ENCODE measurements around the gene PRKCB. TPM values are rescaled to one million over a fixed set of nuclear protein-coding genes. Genes with fewer than 3 reads are reported as not detected.

The PRKCB gene
- total and polyA plus RNA-seq, 9 donors: 0.38 to 5.0 (median 1.2) TPM

GRCh38 chr16:23857256-23857880 lies 21.6 kb downstream of the PRKCB start:
- H3K4me1 ChIP-seq (ENCODE audit: insufficient read depth): no peaks in the 10 kb centered on the region
- no peaks in the 10 kb centered on the region for H3K36me3 ChIP-seq
- no peaks in the 10 kb centered on the region for H3K27me3 ChIP-seq
- TF ChIP-seq POLR2A (IDR thresholded peaks at IDR 0.05) (no peak), EP300 (IDR thresholded peaks at IDR 0.05) (no peak), CTCF (IDR thresholded peaks at IDR 0.05) (no peak)
- 20 to 29% (median 24%) methylated on average over 11 of the region's 11 CpGs for WGBS, 3 donors
- no peak for DNase-seq
- no peak overlapping the region for H3K27ac ChIP-seq
- no peaks in the 10 kb centered on the region for H3K9me3 ChIP-seq
- no peak overlapping the region for H3K4me3 ChIP-seq
- intact Hi-C loops (cut with DNase I): no loop called here

- 67 to 77% (median 67%) methylated on average over 1 of the region's 1 CpG for WGBS, 3 donors
- Histone ChIP-seq H3K27me3 (no peaks in the 10 kb centered on the region), H3K27ac (no peak overlapping the region), H3K36me3 (no peaks in the 10 kb centered on the region), H3K9me3 (no peaks in the 10 kb centered on the region), H3K4me3 (no peak overlapping the region), H3K4me1 (ENCODE audit: insufficient read depth) (no peaks in the 10 kb centered on the region)
- no peak for DNase-seq
- intact Hi-C loops (cut with DNase I): no loop called here
- TF ChIP-seq EP300 (IDR thresholded peaks at IDR 0.05) (no peak), CTCF (IDR thresholded peaks at IDR 0.05) (no peak), POLR2A (IDR thresholded peaks at IDR 0.05) (no peak)
These were observed 22.1 kb downstream of the PRKCB start for GRCh38 chr16:23857881-23858269.

GRCh38 chr16:23858542-23858941 lies 22.8 kb downstream of the PRKCB start:
- Histone ChIP-seq H3K4me3 (no peak overlapping the region), H3K36me3 (no peaks in the 10 kb centered on the region), H3K9me3 (no peaks in the 10 kb centered on the region), H3K4me1 (ENCODE audit: insufficient read depth) (no peaks in the 10 kb centered on the region), H3K27me3 (no peaks in the 10 kb centered on the region), H3K27ac (no peak overlapping the region)
- no peak for DNase-seq
- intact Hi-C loops (cut with DNase I): no loop called here
- WGBS, 3 donors: 13 to 48% (median 23%) methylated on average over 1 of the region's 1 CpG
- TF ChIP-seq POLR2A (IDR thresholded peaks at IDR 0.05) (no peak), CTCF (IDR thresholded peaks at IDR 0.05) (no peak), EP300 (IDR thresholded peaks at IDR 0.05) (no peak)

- no peaks in the 10 kb centered on the region for H3K4me1 ChIP-seq (ENCODE audit: insufficient read depth)
- intact Hi-C loops (cut with DNase I): no loop called here
- 80 to 84% (median 84%) methylated on average over 2 of the region's 2 CpGs for WGBS, 3 donors
- H3K27me3 ChIP-seq: no peaks in the 10 kb centered on the region
- H3K27ac ChIP-seq: no peak overlapping the region
- H3K36me3 ChIP-seq: no peaks in the 10 kb centered on the region
- H3K4me3 ChIP-seq: no peak overlapping the region
- no peaks in the 10 kb centered on the region for H3K9me3 ChIP-seq
- no peak for DNase-seq
- TF ChIP-seq CTCF (IDR thresholded peaks at IDR 0.05) (no peak), EP300 (IDR thresholded peaks at IDR 0.05) (no peak), POLR2A (IDR thresholded peaks at IDR 0.05) (no peak)
These were observed 24.0 kb downstream of the PRKCB start for GRCh38 chr16:23859713-23860269.

Data from ovary (tissue), 9 donors.